Astrocyte (in vitro differentiated cells and primary cell): ENCODE results near the gene MYBBP1A. TPM values are rescaled to one million over a fixed set of nuclear protein-coding genes. Genes with fewer than 3 reads are reported as not detected.

Experiments used
- DNase-seq: peaks from one replicate; pipeline ENCODE4 v3.0.0-alpha.2; 2010; ENCODE audit warnings: low read depth
- FAIRE-seq: peaks from 2 replicates; lab custom pipeline; 2011; peaks lifted over from hg19 to GRCh38; lab: Jason Lieb, UNC
- H2AFZ ChIP-seq: 2 replicates; pipeline ENCODE4 v1.6.0; 2012; ENCODE audit warnings: low read depth, low read length, inconsistent platforms
- H3K27ac ChIP-seq: 2 replicates; pipeline ENCODE4 v1.5.1; 2011; ENCODE audit warnings: low read depth, low read length, inconsistent platforms
- H3K27me3 ChIP-seq: 2 replicates; pipeline ENCODE4 v1.6.0; 2011; ENCODE audit warnings: low read length, inconsistent platforms; ENCODE audit not compliant: insufficient read depth
- H3K36me3 ChIP-seq: 2 replicates; pipeline ENCODE4 v1.5.1; 2011; ENCODE audit warnings: low read length, inconsistent platforms; ENCODE audit not compliant: insufficient read depth
- H3K4me1 ChIP-seq: 2 replicates; pipeline ENCODE4 v1.5.1; 2011; ENCODE audit warnings: low read length, inconsistent platforms; ENCODE audit not compliant: insufficient read depth
- H3K4me2 ChIP-seq: 2 replicates; pipeline ENCODE4 v1.6.0; 2012; ENCODE audit warnings: low read length, inconsistent platforms
- H3K4me3 ChIP-seq: 2 replicates; pipeline ENCODE4 v1.5.1; 2011; ENCODE audit warnings: low read depth, mild to moderate bottlenecking, low read length, inconsistent platforms; ENCODE audit not compliant: insufficient read depth
- H3K79me2 ChIP-seq: 2 replicates; pipeline ENCODE4 v1.6.0; 2012; ENCODE audit warnings: mild to moderate bottlenecking, low read length, inconsistent platforms; ENCODE audit not compliant: insufficient read depth
- H3K9ac ChIP-seq: 2 replicates; pipeline ENCODE4 v1.6.0; 2012; ENCODE audit warnings: mild to moderate bottlenecking, low read length, inconsistent platforms
- H3K9me3 ChIP-seq: 2 replicates; pipeline ENCODE4 v1.5.1; 2012; ENCODE audit warnings: low read depth, mild to moderate bottlenecking, low read length, inconsistent platforms; ENCODE audit not compliant: insufficient read depth
- H4K20me1 ChIP-seq: 2 replicates; pipeline ENCODE4 v1.6.0; 2012; ENCODE audit warnings: low read length, inconsistent platforms; ENCODE audit not compliant: insufficient read depth
- H3K27ac Mint-ChIP-seq: one replicate; pipeline ENCODE4 v1.8.0; 2021; ENCODE audit warnings: mild to moderate bottlenecking, mixed read lengths; ENCODE audit not compliant: unreplicated experiment
- H3K27me3 Mint-ChIP-seq: one replicate; pipeline ENCODE4 v1.8.0; 2021; ENCODE audit warnings: low read depth, mixed read lengths; ENCODE audit not compliant: unreplicated experiment
- H3K36me3 Mint-ChIP-seq: one replicate; pipeline ENCODE4 v1.8.0; 2021; ENCODE audit warnings: low read depth, mixed read lengths; ENCODE audit not compliant: unreplicated experiment
- H3K4me1 Mint-ChIP-seq: one replicate; pipeline ENCODE4 v1.8.0; 2021; ENCODE audit warnings: low read depth, mixed read lengths; ENCODE audit not compliant: unreplicated experiment
- H3K4me3 Mint-ChIP-seq: one replicate; pipeline ENCODE4 v1.8.0; 2021; ENCODE audit warnings: mild to moderate bottlenecking, moderate library complexity, mixed read lengths; ENCODE audit not compliant: unreplicated experiment
- H3K9me3 Mint-ChIP-seq: one replicate; pipeline ENCODE4 v1.8.0; 2021; ENCODE audit warnings: mild to moderate bottlenecking, mixed read lengths; ENCODE audit not compliant: unreplicated experiment
- CTCF ChIP-seq: IDR thresholded peaks from 2 replicates; pipeline ENCODE4 v1.5.1; 2011; ENCODE audit warnings: low read depth, mild to moderate bottlenecking, inconsistent platforms, low read length, moderate library complexity; ENCODE audit not compliant: insufficient read depth
- EZH2 ChIP-seq: IDR thresholded peaks from 2 replicates; pipeline ENCODE4 v1.6.1; 2012; ENCODE audit warnings: mild to moderate bottlenecking, low read length, inconsistent platforms; ENCODE audit not compliant: insufficient read depth
- total RNA-seq: library from RNA; stranded (reverse); gene quantifications from 2 replicates; pipeline ENCODE4 v1.2.1, GENCODE V29; 2021

Gene MYBBP1A
- total RNA-seq, 1 donor from 2014 or later, result 71.1 TPM

- no peaks in the 10 kb centered on the region for H3K9me3 ChIP-seq
- FAIRE-seq, result no peak
- no peaks in the 10 kb centered on the region for H4K20me1 ChIP-seq
- no peaks in the 10 kb centered on the region for H3K27me3 ChIP-seq
- H3K4me2 ChIP-seq, result no peak overlapping the region
- Mint-ChIP-seq H3K4me1 (no peaks in the 10 kb centered on the region), H3K4me3 (no peak overlapping the region), H3K27me3 (peaks cover 35% of the 10 kb centered on the region), H3K36me3 (peaks cover 6% of the 10 kb centered on the region), H3K27ac (no peak overlapping the region), H3K9me3 (peaks cover 8% of the 10 kb centered on the region)
- H2AFZ ChIP-seq, result no peak overlapping the region
- no peak overlapping the region for H3K27ac ChIP-seq
- peaks cover 8% of the 10 kb centered on the region for H3K4me1 ChIP-seq
- no peak overlapping the region for H3K9ac ChIP-seq
- no peaks in the 10 kb centered on the region for H3K36me3 ChIP-seq
- TF ChIP-seq EZH2 (no peak), CTCF (no peak)
- no peak overlapping the region for H3K4me3 ChIP-seq
- no peak for DNase-seq
- H3K79me2 ChIP-seq, result no peaks in the 10 kb centered on the region
These were observed 41.8 kb downstream of the MYBBP1A start for GRCh38 chr17:4513113-4514032.

GRCh38 chr17:4512156-4513112 lies 42.8 kb downstream of the MYBBP1A start:
- H3K4me2 ChIP-seq, result no peak overlapping the region
- peaks cover 8% of the 10 kb centered on the region for H3K4me1 ChIP-seq
- H3K4me1 Mint-ChIP-seq, result no peaks in the 10 kb centered on the region
- peaks cover 6% of the 10 kb centered on the region for H3K36me3 Mint-ChIP-seq
- H3K27me3 Mint-ChIP-seq, result peaks cover 39% of the 10 kb centered on the region
- no peaks in the 10 kb centered on the region for H3K79me2 ChIP-seq
- no peaks in the 10 kb centered on the region for H3K9me3 ChIP-seq
- TF ChIP-seq EZH2, result no peak
- no peak for TF ChIP-seq CTCF
- no peak overlapping the region for H3K27ac Mint-ChIP-seq
- no peak overlapping the region for H3K9ac ChIP-seq
- no peak overlapping the region for H2AFZ ChIP-seq
- H3K27me3 ChIP-seq, result no peaks in the 10 kb centered on the region
- no peaks in the 10 kb centered on the region for H3K36me3 ChIP-seq
- no peak for DNase-seq
- H3K4me3 Mint-ChIP-seq, result no peak overlapping the region
- H3K9me3 Mint-ChIP-seq, result peaks cover 8% of the 10 kb centered on the region
- FAIRE-seq, result no peak
- H3K27ac ChIP-seq, result no peak overlapping the region
- H4K20me1 ChIP-seq, result no peaks in the 10 kb centered on the region
- H3K4me3 ChIP-seq, result no peak overlapping the region
